Duodenal mucosa (tissue), 2 donors: ENCODE measurements around the gene ZNF81.
"Not testable (repeated sequence)": the region's sequence is repeated elsewhere in the genome, so short reads cannot be mapped to it uniquely, and the experiment has no call there.

Experiments
- H3K27ac ChIP-seq: one replicate; pipeline ENCODE4 v1.7.0; 2013; ENCODE audit warnings: low read depth, low read length
- H3K27me3 ChIP-seq, 2 donors: one replicate each; pipeline ENCODE4 v1.7.0; 2013; ENCODE audit warnings: low read length in 2 of 2, control low read depth in 1 of 2; ENCODE audit not compliant: insufficient read depth in 2 of 2, control insufficient read depth in 1 of 2
- H3K36me3 ChIP-seq, 2 donors: one replicate each; pipeline ENCODE4 v1.7.0; 2013; ENCODE audit warnings: low read length in 2 of 2, control low read depth in 1 of 2; ENCODE audit not compliant: insufficient read depth in 2 of 2, control insufficient read depth in 1 of 2
- H3K4me1 ChIP-seq, 2 donors: one replicate each; pipeline ENCODE4 v1.7.0; 2013; ENCODE audit warnings: low read length in 2 of 2, control low read depth in 1 of 2; ENCODE audit not compliant: insufficient read depth in 2 of 2, control insufficient read depth in 1 of 2
- H3K4me3 ChIP-seq, 2 donors: one replicate each; pipeline ENCODE4 v1.7.0; 2013; ENCODE audit warnings: low read length in 2 of 2, low read depth in 1 of 2
- H3K9ac ChIP-seq, 2 donors: one replicate each; pipeline ENCODE4 v1.7.0; 2013; ENCODE audit warnings: low read length in 2 of 2, low read depth in 1 of 2
- H3K9me3 ChIP-seq, 2 donors: one replicate each; pipeline ENCODE4 v1.7.0; 2013; ENCODE audit warnings: low read length in 2 of 2, control low read depth in 1 of 2; ENCODE audit not compliant: control insufficient read depth in 1 of 2

Gene ZNF81

DNA sequence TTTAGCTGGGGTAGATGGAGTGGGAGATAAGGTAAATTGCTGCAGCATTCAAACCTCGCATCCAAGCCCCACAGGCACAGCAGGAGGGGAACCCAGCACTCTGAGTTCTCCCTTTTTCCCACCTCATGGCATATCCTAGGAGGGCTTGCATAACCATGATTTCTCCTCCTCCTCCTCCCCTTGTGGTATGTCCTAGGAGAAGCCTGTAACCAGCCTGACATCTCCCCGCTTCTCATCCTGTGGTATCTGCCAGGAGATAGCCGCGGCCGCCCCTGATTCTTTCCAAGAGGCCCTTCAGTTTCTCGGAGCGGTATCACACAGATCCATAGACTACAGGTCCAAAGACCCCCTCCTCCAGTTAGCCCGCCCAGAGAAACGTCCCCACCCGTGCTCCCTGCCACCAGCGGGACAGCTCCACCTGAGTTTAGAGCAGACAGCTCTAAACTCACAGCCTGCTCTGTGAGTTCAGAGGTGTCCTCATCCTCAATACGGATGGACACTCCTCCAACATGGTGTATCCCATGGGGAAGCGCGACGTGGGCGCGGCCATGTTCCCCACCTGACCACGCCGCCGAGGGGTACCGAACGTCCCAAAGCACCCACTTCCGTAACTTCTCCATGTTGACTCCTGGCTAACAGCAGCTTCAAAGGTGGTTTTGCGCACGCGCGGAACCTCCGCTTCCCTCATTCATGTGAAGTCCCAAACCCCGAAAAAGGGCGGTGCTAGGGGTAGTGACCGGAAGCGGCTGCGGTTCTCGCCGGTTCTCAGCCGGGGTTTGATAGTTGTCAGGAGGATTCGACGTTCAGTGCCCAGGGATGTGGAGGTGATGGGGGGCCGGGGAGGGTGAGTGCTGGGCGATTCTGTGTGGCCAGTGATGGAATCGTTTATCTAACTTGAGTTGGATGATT is at the start of gene ZNF81:
ZNF81 (plus strand) TSS at position 739 of the 909 bp plus-strand sequence. CDS start 9,366 bp downstream, outside the sequence.
- no peaks in the 10 kb centered on the region for H3K36me3 ChIP-seq
- H3K4me1 ChIP-seq, result peaks cover 8% of the 10 kb centered on the region in 2 donors
- peak within 1 kb of the TSS; percentile 50 for H3K27ac ChIP-seq
- H3K4me3 ChIP-seq, result peak within 1 kb of the TSS; percentile 76 to 83
- H3K9me3 ChIP-seq, result no peaks in the 10 kb centered on the region
- no peaks in the 10 kb centered on the region for H3K27me3 ChIP-seq
- H3K9ac ChIP-seq, result peak within 1 kb of the TSS; percentile 63 to 68

DNA sequence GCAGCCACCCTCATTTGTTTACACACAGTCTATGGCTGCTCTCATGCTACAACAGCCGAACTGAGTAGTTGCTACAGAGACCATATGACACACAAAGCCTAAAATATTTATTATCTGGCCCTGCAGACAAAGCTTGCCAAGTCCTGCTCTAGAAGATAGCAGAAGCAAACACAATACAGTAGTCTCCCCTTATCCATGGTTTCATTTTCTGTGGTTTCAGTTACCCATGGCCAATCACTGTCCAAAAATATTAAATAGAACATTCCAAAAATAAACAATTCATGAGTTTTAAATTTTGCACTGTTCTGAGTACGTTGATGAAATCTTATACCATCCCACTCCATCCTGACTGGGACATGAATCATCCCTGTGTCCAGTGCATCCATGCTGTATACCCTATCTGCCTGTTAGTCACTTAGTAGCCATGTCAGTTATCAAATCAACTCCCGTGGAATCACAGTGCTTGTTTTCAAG is 40.2 kb upstream of the ZNF81 start:
- H3K36me3 ChIP-seq, result no peaks in the 10 kb centered on the region
- H3K4me3 ChIP-seq, result no peak overlapping the region
- H3K4me1 ChIP-seq, result no peaks in the 10 kb centered on the region
- no peak overlapping the region for H3K9ac ChIP-seq
- H3K27me3 ChIP-seq, result no peaks in the 10 kb centered on the region
- no peaks in the 10 kb centered on the region for H3K9me3 ChIP-seq
- H3K27ac ChIP-seq, result no peak overlapping the region

DNA sequence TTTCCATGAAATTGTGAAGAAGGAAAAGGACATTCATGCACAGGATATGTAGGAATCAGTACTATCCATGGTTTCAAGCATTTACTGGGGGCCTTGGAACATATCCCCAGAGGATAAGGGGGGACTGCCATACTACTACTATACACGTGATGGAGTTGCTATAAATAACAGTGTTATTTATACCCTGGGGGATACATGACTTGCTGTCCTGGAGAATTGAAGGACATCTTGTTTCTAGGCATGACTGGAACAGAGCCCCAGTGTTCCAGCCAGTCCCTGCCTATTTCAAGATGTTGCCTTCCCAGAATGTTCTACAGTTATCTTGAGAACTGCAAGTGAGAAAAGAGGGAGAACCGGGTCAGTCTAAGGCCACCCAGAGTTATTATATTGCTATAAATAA is 39.6 kb upstream of the ZNF81 start:
- Histone ChIP-seq H3K27ac (no peak overlapping the region), H3K9ac (no peak overlapping the region), H3K27me3 (no peaks in the 10 kb centered on the region), H3K4me1 (no peaks in the 10 kb centered on the region), H3K4me3 (no peak overlapping the region), H3K9me3 (no peaks in the 10 kb centered on the region), H3K36me3 (no peaks in the 10 kb centered on the region)

DNA sequence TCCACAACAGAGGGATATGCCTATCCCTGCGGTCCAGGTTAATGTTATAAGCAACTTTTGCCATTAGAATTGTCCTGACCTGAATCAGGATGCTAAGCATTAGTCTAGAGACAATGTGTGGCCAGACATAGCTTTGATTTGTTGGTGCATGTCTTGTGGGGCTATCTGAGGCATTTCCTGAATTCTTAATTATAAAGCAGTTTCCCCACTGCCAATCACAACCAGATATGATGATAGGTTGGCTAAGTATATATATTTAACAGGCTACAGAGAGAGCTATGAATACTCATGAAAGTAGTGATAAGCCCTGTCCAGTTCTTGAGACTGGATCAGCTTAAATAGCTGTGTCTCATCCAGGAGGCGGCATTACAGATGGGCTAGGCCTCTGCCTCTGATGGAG is 37.8 kb upstream of the ZNF81 start:
- H3K9ac ChIP-seq, result no peak overlapping the region
- H3K4me1 ChIP-seq, result no peaks in the 10 kb centered on the region
- H3K4me3 ChIP-seq, result no peak overlapping the region
- H3K9me3 ChIP-seq, result no peaks in the 10 kb centered on the region
- no peaks in the 10 kb centered on the region for H3K36me3 ChIP-seq
- no peaks in the 10 kb centered on the region for H3K27me3 ChIP-seq
- H3K27ac ChIP-seq, result no peak overlapping the region

DNA sequence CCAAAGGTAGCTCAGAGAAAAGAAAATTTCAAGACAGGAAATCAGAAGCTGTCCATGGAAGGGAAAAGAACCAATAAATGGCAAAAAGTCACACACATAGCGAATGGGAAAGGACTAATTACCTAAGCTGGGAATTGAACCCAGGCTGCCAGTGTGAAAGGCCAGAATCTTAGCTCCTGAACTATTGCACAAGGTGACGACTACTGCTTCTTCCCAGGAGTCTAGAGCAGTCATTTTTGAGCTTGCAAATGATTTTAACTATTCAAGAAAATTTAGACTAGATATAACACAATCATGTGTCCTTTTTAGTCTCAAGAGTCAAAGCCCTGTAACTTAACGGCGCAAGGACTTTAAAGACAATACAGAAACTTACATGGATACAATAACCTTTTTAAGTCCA is 34.1 kb upstream of the ZNF81 start:
- Histone ChIP-seq H3K27me3 (no peaks in the 10 kb centered on the region), H3K27ac (no peak overlapping the region), H3K9ac (no peak overlapping the region), H3K4me3 (no peak overlapping the region), H3K4me1 (no peaks in the 10 kb centered on the region), H3K36me3 (no peaks in the 10 kb centered on the region), H3K9me3 (no peaks in the 10 kb centered on the region)

DNA sequence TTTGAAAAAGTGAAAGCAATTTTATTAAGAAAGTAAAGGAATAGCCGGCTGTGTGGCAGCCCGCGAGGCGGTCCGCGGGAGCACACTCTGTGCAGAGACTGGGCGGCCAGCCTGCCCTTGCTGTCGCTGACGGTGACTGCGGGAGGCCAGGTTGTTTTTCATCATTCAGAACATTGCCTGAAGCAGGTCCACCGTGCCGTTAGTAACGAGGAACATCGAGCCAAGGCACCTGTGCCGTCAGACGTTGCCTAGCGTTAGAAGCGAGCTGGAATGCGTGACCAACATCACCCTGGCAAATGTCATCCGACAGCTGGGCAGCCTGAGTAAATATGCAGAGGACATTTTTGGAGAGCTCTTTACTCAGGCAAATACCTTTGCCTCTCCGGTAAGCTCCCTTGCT is 33.6 kb upstream of the ZNF81 start:
- not testable (repeated sequence) for H3K9ac ChIP-seq, H3K9me3 ChIP-seq, H3K4me3 ChIP-seq, H3K27me3 ChIP-seq, H3K4me1 ChIP-seq, H3K36me3 ChIP-seq, H3K27ac ChIP-seq

DNA sequence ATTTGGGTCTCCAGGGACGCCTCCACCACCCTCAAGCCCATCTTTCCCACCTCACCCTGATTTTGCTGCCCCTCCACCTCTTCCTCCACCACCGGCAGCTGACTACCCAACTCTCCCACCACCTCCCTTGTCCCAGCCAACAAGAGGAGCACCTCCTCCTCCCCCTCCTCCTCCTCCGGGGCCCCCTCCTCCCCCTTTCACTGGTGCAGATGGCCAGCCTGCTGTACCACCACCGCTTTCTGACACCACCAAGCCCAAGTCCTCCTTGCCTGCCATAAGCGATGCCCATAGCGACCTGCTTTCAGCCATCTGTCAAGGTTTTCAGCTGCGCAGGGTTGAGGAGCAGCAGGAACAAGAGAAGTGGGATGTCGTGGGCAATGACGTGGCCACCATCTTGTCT is 32.4 kb upstream of the ZNF81 start:
- Histone ChIP-seq H3K36me3 (no peaks in the 10 kb centered on the region), H3K27ac (no peak overlapping the region), H3K9me3 (no peaks in the 10 kb centered on the region), H3K9ac (no peak overlapping the region), H3K27me3 (no peaks in the 10 kb centered on the region), H3K4me3 (no peak overlapping the region), H3K4me1 (no peaks in the 10 kb centered on the region)

DNA sequence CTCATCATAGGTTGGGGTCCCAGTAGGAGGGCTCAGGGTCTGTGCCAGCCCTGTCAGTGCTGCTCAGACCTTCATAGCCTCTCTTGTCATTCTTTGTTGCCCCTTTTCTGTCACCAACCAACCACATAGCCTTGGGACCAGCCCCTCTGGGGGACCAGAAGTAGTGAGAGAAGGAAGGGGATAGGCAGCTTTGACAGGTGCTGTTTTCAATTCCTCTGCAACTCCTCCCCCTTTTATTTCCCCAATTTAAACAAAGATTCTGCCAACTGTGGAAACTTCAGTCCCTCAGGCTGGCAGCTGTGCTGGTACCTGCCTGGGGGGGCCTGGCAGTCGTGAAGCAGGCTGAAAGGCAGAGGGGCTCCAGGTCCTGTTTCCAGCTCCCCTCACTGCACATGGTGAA is 30.9 kb upstream of the ZNF81 start:
- H3K36me3 ChIP-seq, H3K9ac ChIP-seq, H3K4me3 ChIP-seq, H3K27me3 ChIP-seq, H3K4me1 ChIP-seq, H3K9me3 ChIP-seq, H3K27ac ChIP-seq: not testable (repeated sequence)

DNA sequence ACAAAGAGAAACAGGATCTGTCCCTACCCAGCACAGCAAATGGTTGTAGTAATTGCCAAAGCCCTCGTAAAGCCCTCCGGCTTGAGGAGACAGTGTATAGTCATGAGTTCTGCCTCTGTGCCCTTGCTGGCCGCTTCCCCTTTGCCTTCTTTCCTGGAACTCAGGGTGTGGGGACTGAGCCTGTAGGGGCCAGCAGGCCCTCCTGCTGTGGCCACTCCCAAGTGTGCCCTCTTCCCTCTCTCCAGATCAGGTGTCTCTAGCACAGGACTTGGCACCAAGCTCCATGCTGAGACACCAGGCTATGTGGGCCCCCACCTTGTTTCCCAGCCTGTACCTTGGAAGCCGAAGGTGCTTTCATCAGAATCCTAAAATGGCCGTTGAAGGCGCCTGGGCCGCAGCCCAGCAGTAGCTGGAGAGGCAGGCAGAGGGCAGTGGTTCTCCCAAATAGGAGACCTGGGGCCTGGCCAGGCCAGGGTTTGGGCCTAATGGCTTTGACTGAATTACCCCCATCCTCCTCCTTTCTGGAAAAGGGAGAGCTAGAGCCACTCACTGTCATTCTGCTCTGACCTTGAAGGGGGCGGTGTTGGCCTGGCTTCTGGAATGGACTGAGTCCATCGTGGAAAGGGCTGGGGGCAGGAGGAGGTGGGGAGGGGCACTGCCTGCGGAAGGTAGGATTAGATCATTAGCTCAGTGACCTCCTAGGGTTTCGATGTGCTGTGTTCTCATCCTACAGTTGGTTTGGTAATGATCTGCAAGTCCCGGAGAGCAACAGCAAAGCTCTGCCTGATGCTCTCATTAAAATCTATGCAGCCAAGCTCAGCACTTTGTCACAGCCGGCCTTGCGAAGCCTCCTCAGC is 30.1 kb upstream of the ZNF81 start:
- not testable (repeated sequence) for H3K4me3 ChIP-seq, H3K27ac ChIP-seq, H3K9ac ChIP-seq

DNA sequence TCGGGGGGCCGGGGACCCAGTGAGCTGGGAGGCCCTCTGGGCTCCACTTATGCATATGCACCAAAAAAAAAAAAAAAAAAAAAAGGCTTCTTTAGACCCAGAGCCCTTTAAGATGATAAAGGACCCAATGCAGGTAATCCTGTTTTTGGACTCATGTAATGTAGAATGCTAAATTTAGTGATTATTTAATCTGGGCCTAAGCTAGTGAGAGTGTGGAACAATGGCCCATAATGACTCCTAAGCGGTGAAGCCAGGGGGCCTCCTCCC is 29.5 kb upstream of the ZNF81 start:
- not testable (repeated sequence) for H3K27ac ChIP-seq, H3K9me3 ChIP-seq, H3K36me3 ChIP-seq, H3K27me3 ChIP-seq, H3K9ac ChIP-seq, H3K4me3 ChIP-seq, H3K4me1 ChIP-seq

More for the DNA sequence above, 30.1 kb upstream of the ZNF81 start:
- not testable (repeated sequence) for H3K36me3 ChIP-seq, H3K4me1 ChIP-seq, H3K27me3 ChIP-seq, H3K9me3 ChIP-seq
